ENCODE results near the gene ANO10.
"Not testable (repeated sequence)": the region's sequence is repeated elsewhere in the genome, so short reads cannot be mapped to it uniquely, and the experiment has no call there.

GRCh38 chr3:43356033-43356432 is 265.8 kb downstream of the ANO10 start:
- not testable (repeated sequence) for TF ChIP-seq CTCF, POLR2A (IDR thresholded peaks at IDR 0.05)

All from stomach (tissue), 4 donors.